ENCODE results near the gene NAA25.
"Not testable (repeated sequence)": the region's sequence is repeated elsewhere in the genome, so short reads cannot be mapped to it uniquely, and the experiment has no call there.

The NAA25 gene

GRCh38 chr12:112007945-112008344 lies 100.6 kb downstream of the NAA25 start:
- no peak for DNase-seq

- no peak for DNase-seq
Observed at GRCh38 chr12:112005419-112006395, 102.9 kb downstream of the NAA25 start.

GRCh38 chr12:112004041-112004440 lies 104.5 kb downstream of the NAA25 start:
- no peak for DNase-seq

GRCh38 chr12:112001576-112001975 lies 107.0 kb downstream of the NAA25 start:
- DNase-seq: no peak

GRCh38 chr12:112000820-112001219 lies 107.8 kb downstream of the NAA25 start:
- DNase-seq: no peak

GRCh38 chr12:111999129-111999528 lies 109.5 kb downstream of the NAA25 start:
- not testable (repeated sequence) for DNase-seq

GRCh38 chr12:111998015-111998414 lies 110.6 kb downstream of the NAA25 start:
- no peak for DNase-seq

GRCh38 chr12:111997300-111997699 lies 111.3 kb downstream of the NAA25 start:
- no peak for DNase-seq

- no peak for DNase-seq
Observed at GRCh38 chr12:111995782-111996480, 112.7 kb downstream of the NAA25 start.

GRCh38 chr12:111994211-111995111 lies 114.1 kb downstream of the NAA25 start:
- DNase-seq: peak; percentile 31

- DNase-seq: peak; percentile 28
Observed at GRCh38 chr12:111993292-111994150, 115.1 kb downstream of the NAA25 start.

- no peak for DNase-seq
Observed at GRCh38 chr12:111992464-111992863, 116.1 kb downstream of the NAA25 start.

GRCh38 chr12:111991946-111992345 lies 116.6 kb downstream of the NAA25 start:
- DNase-seq: no peak

- DNase-seq: no peak
Observed at GRCh38 chr12:111991535-111991934, 117.0 kb downstream of the NAA25 start.

- DNase-seq: no peak
Observed at GRCh38 chr12:111984820-111985219, 123.8 kb downstream of the NAA25 start.

GRCh38 chr12:111981987-111982386 lies 126.6 kb downstream of the NAA25 start:
- no peak for DNase-seq

GRCh38 chr12:111980598-111980997 lies 128.0 kb downstream of the NAA25 start:
- no peak for DNase-seq

- no peak for DNase-seq
Observed at GRCh38 chr12:111978545-111978944, 130.0 kb downstream of the NAA25 start.

- DNase-seq: no peak
Observed at GRCh38 chr12:111976860-111977259, 131.7 kb downstream of the NAA25 start.
